NCI-H748 (cell line): ENCODE data around the gene ASCL4.
"Not testable (repeated sequence)": the region's sequence is repeated elsewhere in the genome, so short reads cannot be mapped to it uniquely, and the experiment has no call there.

ENCODE experiments used
- DNase-seq: peaks from one replicate; lab custom pipeline; 2025; ENCODE audit not compliant: unreplicated experiment; lab: John Stamatoyannopoulos, UW

The ASCL4 gene, protein sequence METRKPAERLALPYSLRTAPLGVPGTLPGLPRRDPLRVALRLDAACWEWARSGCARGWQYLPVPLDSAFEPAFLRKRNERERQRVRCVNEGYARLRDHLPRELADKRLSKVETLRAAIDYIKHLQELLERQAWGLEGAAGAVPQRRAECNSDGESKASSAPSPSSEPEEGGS

DNA sequence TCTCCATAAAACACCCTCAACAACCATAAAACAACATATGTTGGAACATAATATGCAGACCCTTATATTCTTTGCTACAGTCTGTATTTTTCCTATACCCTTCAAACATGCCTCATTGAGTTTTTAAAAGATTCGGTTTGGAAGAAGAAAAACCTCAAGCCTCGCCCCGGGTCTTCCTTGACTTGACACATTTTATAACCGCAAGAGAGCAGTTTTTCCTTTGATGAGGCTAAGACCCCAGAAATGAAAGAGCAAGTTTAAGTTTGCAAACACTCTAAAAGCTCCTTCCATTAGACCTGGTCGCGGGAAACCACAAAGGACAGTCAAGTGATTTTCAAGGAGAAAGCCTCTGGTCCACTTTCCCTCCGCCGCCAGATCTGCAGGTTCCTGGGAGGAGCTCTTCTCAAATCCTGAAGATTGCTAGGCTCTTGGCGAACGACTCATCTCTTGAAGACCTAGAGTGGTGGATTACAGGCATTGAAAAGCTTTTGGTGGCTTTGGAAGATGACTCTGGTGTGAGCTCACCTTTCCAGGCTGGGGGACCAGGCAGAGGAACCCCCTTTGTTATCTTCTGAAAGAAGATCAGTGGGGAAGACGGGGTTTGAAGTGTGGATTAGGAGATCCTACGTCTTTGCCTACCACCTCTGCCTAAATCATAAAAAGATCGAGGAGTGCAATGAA lies at the start of gene ASCL4:
Gene ASCL4 (plus strand): TSS at position 356 of the 681 bp plus-strand sequence. CDS start 515 bp downstream, outside the sequence.
- DNase-seq = peak; percentile 20

DNA sequence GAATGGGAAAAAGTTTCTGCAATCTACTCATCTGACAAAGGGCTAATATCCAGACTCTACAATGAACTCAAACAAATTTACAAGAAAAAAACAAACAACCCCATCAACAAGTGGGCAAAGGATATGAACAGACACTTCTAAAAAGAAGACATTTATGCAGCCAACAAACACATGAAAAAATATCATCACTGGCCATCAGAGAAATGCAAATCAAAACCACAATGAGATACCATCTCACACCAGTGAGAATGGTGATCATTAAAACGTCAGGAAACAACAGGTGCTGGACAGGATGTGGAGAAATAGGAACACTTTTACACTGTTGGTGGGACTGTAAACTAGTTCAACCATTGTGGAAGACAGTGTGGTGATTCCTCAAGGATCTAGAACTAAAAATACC lies 47.2 kb upstream of the ASCL4 start:
- DNase-seq = not testable (repeated sequence)

DNA sequence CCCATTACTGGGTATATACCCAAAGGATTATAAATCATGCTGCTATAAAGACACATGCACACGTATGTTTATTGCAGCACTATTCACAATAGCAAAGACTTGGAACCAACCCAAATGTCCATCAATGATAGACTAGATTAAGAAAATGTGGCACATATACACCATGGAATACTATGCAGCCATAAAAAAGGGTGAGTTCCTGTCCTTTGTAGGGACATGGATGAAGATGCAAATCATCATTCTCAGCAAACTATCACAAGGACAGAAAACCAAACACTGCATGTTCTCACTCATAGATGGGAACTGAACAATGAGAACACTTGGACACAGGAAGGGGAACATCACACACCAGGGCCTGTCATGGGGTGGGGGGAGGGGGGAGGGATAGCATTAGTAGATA lies 46.8 kb upstream of the ASCL4 start:
- not testable (repeated sequence) for DNase-seq

DNA sequence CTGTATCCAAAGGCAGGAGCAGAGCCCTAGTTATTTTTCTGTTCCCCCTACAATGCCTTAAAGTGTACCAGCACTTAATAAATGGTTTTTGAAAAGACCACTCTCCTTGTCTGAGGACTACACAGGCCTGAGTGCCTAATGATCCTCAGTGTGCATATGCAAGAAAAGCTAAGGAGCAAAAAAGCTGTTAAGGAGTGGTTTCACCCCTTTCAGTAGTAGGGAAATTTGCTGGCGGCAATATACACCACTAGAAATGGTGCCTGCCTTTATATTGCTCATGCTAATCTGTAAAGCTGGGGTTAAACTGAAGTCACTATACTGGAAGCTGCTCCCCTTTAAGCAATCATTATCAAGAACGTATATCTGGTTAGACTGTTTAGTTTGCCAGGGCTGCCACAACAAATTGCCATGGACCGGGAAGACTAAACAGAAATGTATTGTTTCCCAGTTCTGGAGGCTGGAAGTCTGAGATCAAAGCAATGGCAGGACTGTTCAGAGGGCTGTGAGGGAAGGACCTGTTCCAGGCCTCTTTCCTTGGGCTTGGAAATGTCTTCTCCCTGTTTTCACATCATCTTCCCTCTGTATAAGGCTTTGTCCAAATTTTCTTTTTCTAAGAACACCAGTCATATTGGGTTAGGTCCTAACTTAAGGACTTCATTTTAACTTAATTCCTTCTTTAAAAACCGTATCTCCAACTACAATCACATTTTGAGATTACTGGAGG lies 43.7 kb upstream of the ASCL4 start:
- DNase-seq = no peak

DNA sequence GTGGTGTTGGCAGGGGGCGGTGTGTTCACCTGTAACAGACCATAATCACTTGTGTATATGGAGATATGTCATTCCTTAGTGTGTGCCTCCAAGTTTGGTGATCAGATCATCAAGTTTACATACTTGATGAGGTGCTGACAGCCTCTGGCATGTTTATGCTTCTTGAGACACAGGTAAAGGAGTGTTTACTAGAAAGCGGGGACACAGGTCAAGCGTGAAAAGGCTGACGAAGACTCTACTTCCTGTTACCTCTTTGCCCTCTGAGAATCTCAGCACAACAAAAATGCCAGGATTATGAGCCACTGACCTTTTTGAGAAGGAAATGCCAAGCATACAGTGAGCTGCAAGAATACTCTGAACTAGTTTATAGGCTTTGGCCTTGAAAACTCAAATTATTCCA lies 43.1 kb upstream of the ASCL4 start:
- DNase-seq = no peak

DNA sequence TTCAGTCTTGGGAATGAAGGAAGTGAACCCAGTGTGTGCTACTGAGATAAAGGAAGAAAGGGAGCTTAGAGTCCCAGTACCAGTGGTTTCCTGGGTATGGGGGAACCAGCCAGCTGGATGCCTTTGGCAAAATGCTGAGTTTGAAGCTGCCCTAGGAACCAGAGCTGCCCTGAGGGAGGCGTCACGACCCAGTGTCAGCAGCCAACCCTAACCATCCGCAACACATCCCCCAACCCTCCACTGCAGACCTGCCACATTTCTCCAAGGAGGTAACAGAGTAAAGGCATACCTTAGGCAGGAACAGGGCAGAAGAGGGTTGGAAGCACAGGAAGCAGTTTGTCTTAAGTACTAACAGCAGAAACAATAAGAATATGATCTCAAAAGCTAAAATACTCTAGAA lies 42.1 kb upstream of the ASCL4 start:
- no peak for DNase-seq

DNA sequence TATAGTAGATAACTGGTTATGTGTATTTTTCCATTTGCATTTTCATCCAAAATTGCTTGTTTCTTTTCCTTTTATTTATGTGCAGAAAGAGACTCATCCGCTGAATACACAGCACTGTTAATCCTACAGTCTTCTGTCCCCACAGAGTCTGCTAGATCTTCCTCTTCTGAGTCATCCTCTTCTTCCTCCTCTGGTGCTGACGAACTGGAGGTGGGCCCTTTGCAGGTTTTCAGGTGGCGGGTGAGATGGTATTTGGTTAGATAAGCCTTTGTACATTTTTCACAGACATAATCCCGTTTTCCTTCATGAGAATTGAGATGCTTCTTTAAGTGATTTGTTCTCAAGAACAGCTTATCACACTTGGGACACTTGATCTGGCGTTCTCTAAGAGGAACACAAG lies 40.4 kb upstream of the ASCL4 start:
- DNase-seq = no peak

DNA sequence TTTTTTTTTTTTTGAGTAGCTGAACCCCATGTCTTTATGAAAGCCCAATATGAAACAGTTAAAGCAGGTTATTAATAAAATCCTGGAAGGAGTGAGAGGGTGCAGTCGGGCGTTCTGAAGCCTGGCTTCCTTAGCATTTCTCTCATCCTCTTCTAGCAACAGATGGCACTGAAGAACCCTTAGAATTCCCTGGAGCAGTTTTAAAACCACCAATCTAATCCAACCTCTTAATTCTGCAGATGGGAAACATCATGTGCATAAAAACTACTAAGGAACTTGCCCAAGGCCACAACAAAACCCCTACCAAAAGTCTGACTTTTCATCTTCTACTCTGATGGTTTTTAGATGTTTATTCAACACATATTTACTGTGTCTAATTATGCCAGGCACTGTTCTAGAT lies 38.7 kb upstream of the ASCL4 start:
- DNase-seq = no peak

DNA sequence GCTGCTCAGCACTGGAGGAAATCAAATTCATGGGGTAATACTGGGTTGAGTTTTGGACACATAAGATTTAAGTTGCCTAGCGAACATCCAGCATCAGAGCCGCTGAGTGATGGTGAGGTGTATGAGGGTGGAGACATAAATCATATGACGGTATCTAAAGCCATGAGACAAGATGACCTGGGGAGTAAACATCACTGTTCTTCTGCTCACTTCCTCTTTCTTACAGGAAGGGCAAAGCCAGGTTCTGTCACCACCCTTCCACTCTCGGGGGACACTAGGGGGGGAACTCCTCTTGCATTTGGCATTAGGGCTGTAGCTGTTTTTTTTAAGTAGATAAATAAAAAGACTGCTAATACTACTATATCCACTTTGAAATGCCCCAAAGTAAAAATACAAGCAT lies 37.6 kb upstream of the ASCL4 start:
- no peak for DNase-seq

DNA sequence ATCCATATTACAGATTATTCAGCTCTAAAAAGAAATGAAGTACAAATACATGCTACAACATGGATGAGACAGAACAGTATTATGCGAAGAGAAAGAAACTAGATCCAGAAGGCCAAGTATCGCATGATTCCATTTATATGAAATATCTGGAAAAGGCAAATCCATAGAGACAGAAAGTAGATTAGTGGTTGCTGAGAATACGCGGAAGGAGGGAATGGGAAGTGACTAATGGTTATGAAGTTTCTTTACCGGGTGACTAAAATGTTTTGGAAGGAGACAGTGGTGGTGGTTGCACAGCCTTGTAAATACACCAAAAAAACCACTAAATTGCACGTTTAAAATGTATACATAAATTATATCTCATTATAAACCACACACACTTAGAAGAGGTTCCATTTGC lies 26.0 kb upstream of the ASCL4 start:
- no peak for DNase-seq

DNA sequence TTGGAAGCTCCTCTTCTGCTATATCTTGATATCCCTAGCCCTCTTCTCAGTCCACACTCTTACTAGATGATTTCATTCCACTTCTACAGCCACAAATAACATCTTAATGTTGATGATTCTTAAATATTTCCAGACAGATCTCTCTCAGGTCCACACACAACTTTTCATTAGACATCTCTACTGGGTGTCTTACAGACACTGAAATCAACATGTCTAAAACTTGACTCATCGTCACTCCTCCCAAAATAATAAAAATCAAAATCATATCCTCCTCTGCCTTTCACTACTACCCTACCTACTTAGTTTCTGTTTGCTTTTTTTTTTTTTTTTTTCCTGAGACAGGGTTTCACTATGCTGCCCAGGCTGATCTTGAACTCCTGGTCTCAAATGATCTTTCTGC lies 25.4 kb upstream of the ASCL4 start:
- DNase-seq = no peak

DNA sequence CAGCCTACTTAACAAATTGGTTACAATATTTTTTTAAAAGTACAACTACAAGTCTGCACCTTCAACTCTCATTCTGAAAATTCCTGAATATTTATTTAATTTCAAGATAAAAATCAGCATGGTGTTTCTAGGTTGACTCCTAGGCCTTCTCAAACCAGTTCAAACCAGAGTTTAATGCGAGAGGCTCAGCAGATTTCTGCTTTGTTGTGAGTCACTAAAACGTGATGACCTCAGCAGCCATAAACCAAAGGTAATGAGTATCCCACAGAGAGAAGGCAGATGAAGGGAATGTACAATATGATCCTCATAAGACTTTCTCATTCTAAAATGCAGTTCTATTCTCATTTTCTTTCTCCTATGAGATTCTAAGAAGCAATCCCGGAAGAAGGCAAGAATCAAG lies 15.1 kb upstream of the ASCL4 start:
- peak; percentile 80 for DNase-seq

DNA sequence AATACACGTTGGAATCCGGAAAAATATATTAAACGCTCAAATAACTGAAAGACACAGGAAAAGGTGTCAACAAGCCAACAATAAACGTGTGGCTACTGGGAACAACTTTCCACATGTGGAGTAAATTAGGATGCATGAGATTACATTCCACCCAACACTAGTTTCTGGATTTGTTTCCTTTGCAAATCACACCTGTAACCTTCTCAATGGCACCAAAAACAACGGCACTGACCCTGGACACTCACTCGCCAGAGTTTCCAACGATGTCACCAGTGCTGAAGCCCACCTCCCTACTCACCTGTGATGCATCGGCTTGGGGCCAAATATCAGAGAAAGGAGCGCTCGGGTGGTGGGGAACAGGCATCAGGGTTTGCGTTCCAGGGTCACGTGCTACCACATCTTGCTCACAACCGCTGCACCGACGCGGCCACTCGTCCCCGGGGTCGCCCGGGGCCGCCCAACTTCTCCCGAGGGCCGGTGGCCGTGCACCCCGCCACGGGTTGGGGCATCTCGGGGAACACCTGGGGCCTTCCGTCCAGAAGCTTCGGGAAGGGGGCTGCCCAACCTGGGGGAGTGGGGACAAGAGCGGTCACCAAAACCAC lies 14.2 kb upstream of the ASCL4 start:
- DNase-seq = peak; percentile 51

DNA sequence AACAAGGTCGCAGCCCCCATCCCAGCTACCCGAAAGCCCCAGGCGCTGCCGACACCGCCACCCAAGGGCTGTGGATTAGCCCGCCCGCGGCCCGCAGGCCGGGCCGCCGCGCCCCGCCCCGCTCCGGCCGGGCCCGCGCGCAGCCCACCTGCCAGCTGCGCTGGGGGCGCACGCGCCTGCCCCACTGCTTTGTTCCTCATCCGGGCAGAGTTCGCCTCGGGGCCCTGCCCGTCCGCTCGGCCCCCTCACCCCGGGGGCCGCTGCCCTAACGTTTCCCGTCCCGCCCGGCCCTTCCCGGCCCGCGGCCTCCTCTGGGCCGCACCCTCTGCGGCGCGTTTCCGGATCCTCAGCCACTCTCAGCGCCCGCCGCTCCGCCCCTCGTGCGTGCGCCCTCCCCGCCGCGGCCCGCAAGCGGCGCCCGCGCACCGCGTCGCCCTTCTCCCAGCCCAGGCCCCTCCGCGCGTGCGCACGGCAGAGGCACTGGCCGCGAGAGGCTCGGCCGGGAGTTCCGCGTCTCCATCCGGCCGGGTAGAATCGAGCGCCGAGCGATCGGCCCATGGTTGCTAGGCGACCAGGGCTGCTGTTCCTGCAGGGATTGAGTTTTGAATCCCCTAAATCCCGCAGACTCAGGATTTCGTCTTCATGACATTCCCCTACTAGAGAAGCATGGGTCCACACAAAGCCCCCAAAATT lies 13.5 kb upstream of the ASCL4 start, which contains the start of gene PRDM4:
Gene PRDM4 (minus strand): TSS at position 329 of the 693 bp plus-strand sequence. CDS start 622 bp downstream, outside the sequence.
- peak; percentile 97 for DNase-seq

DNA sequence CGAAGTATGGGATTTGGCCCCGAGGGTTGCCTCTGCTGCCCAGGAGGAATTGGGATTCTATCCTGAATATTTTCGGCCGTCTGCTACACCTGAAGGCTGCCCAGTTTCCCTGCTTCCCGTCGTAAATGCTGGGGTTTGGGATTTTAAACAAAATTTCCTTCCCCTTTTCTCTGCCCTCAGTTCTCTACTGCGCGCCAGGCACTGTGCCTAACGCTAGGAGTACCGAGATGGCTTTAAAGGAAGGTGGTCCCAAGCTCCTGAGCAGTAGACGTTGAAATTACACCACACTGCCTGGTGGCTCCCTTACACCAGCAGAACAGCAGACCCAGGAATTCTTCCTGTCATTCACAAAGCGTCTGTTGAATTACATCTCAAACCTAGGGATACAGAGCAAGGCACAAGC lies 13.0 kb upstream of the ASCL4 start:
- peak; percentile 55 for DNase-seq

DNA sequence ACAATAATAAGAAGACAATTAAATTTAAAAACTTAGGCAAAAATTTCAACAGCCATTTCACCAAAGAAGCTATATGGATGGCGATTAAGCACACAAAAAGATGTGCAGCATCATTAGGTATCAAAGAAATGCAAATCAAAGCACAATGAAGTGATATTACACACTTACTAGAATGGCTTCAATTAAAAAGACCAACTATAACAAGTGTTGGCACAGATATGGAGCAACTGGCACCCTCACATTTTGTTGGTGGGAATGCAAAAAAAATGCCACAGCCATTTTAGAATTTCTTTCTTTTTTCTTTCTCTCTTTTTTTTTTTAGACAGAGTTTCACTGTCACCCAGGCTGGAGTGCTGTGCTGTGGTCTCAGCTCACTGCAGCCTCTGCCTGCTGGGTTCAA lies 11.6 kb upstream of the ASCL4 start:
- DNase-seq = no peak

DNA sequence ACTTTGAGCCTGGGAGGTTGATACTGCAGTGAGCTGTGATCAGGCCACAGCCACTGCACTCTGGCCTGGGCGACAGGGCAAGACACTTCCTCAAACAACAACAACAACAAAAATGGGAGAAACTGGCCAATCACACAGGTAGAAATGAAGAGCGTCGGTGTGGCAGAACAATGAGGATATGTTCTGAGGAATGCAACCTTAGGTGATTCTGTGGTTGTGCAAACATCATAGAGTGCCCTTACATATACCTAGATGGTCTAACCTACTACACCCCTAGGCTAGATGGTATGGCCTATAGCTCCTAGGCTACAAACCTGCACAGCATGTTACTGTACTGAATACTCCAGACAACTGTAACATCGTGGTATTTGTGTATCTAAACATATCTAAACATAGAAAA lies 9.9 kb upstream of the ASCL4 start:
- no peak for DNase-seq

DNA sequence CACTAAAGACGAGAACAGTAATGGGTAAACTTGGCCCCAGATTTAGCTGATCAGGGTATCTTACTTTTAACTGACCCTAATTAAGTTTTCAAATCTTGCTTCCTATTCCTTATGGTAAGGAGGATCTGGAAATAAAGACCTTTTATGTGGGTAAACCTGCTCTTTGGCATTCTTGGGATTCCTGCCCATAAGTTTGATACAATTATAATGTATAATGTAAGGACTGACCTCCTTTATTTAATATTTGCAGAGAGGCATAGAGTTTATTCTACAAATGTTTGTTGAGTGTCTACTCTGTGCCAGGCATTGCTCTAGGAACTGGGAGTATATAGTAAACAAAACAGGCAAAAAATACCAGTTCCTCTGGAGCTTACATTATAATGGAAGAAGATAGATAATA lies 9.2 kb upstream of the ASCL4 start:
- no peak for DNase-seq

DNA sequence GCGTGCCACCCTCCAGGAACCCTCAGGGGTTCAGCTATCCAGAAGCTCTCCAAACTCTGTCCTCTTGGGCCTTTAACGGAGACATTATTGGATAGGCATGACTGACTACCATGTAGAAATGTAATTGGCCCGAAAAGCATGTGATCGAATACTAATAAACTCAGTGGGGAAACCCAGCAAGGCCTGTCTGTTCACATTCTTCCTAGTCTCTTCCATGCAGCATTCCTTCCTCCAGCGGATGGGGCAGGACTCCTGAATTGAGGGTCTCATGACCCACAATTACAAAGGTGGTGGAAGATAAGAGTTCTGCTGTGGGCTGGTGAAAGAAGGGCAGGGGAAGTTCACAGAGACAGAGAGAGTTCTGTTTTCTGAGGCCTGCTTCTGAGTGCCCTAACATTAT lies 7.0 kb upstream of the ASCL4 start:
- DNase-seq = no peak

DNA sequence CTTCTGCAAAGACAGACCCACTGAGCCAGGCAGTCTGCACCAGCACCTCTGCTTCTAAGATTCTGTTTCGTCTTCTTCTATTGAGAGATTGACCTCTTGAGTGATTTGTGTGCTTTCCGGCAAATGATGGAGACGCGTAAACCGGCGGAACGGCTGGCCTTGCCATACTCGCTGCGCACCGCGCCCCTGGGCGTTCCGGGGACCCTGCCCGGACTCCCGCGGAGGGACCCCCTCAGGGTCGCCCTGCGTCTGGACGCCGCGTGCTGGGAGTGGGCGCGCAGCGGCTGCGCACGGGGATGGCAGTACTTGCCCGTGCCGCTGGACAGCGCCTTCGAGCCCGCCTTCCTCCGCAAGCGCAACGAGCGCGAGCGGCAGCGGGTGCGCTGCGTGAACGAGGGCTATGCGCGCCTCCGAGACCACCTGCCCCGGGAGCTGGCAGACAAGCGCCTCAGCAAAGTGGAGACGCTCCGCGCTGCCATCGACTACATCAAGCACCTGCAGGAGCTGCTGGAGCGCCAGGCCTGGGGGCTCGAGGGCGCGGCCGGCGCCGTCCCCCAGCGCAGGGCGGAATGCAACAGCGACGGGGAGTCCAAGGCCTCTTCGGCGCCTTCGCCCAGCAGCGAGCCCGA lies 703 bp downstream of the ASCL4 start:
- DNase-seq = peak; percentile 85

DNA sequence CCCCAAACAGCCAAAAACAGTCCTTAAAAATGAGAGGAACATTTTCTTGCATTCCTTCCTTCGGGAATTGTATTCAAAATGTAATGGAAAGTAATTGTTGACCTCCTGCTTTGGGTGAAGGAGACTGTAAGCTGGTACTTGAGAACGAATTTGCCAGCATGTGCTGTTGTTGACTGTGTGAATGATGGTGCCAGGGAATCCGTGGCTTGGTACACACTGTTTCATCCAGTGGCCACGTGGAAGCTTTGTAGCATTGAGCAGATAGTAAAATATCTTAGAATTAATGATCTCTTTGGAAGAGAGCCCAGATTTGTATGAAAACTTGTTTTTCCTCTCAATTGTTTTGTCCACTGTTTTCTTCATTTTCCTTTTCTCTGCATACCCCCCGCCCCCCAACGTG lies 1.7 kb downstream of the ASCL4 start:
- peak; percentile 15 for DNase-seq
